ENCODE data around the gene ANKRD9.

ANKRD9 gene

DNA sequence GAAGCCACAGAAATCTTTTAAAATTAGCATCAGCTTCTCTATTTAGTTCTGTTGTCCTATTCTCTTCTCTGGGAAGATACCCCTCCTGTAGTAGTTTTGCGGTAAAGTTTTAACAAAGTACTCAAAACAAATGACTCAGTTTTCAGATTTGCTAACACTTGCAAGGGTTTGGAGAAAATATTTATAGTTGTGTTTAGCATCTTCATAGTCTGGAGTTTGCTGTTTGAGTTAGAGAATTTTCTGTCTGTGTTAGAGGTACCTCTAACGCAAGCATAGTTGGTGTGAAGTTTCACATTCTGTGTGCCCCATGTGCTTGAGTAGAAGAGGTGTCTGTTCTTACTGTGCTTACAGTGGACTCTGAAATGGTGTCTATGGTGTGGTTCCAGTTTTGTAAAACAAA, 36.0 kb downstream of the ANKRD9 start:
- DNase-seq (ENCODE audit: low read depth in 2 of 2) = no peak

DNA sequence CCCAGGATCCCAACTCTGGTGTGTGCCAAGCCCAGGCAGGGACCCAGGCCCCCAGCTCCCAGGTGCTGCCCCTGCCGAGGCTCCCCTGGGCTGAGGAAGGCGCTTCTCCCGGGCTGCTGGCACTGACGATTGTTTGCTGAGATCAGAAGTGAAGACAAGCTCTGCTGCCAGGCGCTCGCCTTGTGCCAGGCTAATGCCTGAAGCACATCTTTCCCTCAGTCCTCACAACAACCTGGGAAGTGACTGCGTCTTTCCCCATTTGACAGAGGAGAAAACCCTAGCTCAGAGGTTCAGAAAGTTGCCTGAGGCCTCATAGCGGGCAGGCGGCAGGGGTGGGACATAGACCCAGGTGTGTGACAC, 36.8 kb downstream of the ANKRD9 start:
- no peak for DNase-seq (ENCODE audit: low read depth in 2 of 2)

- no peak for DNase-seq (ENCODE audit: low read depth in 2 of 2)
Measured at GRCh38 chr14:102471921-102472790, 37.4 kb downstream of the ANKRD9 start.

- DNase-seq (ENCODE audit: low read depth in 2 of 2) = no peak
Measured at GRCh38 chr14:102469261-102469660, 40.3 kb downstream of the ANKRD9 start.

DNA sequence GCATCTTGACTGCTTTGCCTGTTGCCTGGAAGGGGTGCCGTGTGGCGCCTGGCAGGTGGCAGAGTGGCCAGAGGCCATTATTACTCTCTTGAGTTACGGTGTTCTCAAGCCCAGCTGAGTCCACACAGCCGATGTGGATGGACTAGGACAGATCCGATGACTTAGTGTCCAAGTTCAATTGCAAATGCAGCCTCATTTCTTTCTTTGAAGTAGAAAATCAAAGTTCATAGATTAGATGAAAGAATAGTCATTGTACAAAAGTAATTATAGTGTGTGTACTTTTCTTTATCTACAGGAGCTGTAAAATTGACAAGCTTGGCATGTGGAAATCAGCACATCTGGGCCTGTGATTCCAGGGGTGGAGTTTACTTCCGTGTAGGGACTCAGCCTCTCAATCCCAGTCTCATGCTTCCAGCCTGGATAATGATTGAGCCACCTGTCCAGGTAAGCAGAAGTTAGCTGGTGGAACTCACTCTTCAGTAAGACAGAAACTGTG, 44.7 kb downstream of the ANKRD9 start:
- DNase-seq (ENCODE audit: low read depth in 2 of 2) = no peak

GRCh38 chr14:102464006-102464405, 45.6 kb downstream of the ANKRD9 start:
- no peak for DNase-seq (ENCODE audit: low read depth in 2 of 2)

DNA sequence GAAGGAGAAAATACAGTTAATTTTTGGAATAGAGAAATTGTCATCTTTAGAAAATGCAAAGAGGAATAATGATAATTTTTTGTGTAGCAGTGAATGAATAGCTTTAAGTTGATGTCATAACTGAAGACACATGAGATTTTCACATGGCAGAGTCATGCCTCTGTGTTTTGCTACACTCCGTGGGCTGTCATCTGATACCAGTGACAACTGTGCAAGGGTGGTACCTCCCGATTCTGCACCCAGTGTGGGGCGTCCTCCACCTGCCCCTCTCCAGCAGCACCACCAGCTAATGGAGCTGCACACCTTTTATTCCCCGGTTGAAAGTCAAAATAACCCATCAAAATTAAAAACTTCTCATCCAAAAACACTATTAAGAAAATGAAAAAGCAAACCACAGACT, 47.2 kb downstream of the ANKRD9 start:
- no peak for DNase-seq (ENCODE audit: low read depth in 2 of 2)

DNA sequence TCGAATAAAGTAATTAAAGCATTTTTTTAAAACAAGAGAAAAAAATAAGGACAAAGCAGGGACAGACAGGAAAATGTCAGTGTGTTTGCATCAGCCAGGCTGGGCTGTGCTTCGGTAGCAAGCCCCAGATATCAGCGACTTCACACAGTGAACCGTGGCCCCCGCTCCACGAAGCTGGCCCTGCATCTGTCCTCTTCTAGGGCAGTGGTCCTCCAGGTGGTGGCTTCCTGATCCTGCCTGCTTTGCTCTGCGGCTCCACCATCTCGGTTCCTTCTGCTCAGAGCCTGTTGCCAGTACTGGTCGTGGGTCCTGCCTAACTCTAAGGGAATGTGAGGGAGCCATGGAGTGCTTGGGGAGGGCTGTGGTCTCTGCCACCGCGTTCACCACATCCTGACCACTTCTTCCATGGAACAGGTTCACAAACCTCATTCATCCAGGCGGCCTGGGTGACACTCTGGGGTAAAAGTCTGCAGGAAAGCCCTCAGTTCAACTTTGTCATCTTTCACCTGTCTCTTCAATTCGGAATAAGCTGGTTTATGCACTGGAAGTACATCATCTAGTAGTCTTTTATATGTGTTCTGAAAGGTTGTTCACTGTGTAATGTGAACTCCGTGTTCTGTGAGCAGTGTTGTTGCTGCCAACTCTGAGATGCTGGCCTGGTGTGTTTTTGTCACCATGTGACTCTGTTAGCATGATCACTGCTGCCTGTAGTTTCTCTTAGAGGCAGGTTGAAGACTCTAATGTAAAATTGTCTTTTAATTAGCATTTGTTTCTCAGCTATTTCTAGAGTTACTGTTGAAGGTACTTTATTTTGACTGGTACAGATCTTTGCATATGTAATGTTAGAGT, 47.9 kb downstream of the ANKRD9 start:
- DNase-seq (ENCODE audit: low read depth in 2 of 2) = no peak

- no peak for DNase-seq (ENCODE audit: low read depth in 2 of 2)
Measured at GRCh38 chr14:102457509-102457908, 52.1 kb downstream of the ANKRD9 start.

DNA sequence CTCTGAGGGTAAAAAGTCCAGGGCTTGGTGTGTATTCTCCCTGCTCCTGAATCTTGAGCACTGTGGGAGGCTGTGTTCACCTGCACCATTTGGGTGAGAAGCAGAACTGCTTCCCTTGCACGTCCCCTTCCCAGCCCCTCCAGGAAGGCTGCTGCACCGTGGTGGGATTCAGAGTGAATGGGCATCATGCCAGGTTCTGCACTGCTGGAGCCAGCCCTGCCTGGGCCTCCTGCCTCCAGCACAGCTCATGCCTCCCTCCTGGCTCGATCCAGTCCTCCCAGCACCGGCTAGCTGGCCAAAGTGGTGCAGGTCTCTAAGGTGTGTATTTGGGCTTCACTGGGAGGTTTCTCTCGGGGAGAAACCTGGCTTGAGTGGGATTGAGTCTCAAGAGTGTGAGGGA, 54.9 kb downstream of the ANKRD9 start:
- no peak for DNase-seq (ENCODE audit: low read depth in 2 of 2)

DNA sequence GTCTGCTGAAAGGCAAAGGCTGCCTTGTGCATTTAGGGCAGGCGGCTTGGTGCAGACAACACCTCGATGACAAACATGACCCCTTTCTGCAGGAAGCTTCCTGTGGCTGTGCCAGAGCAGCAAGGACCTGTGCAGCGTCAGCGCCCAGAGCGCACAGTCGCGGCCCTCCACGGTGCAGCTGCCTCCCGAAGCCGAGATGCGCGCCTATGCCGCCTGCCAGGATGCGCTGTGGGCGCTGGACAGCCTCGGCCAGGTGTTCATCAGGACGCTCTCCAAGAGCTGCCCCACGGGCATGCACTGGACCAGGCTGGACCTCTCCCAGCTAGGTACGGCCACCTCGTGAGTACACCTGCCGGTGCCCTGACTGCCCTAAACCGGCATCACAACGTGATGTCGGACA, 57.3 kb downstream of the ANKRD9 start:
- no peak for DNase-seq (ENCODE audit: low read depth in 2 of 2)

Data from stimulated activated CD4-positive, alpha-beta T cell treated with anti-CD3 and anti-CD28 coated beads, Interleukin-12 subunit alpha, Interleukin-12 subunit beta, amount 100 ng/mL, for 24 hours (primary cell).